ENCODE data around the gene TPSB2.
A peak's percentile ranks its signal among the peaks of the same experiment; 100 is the strongest.

DNA sequence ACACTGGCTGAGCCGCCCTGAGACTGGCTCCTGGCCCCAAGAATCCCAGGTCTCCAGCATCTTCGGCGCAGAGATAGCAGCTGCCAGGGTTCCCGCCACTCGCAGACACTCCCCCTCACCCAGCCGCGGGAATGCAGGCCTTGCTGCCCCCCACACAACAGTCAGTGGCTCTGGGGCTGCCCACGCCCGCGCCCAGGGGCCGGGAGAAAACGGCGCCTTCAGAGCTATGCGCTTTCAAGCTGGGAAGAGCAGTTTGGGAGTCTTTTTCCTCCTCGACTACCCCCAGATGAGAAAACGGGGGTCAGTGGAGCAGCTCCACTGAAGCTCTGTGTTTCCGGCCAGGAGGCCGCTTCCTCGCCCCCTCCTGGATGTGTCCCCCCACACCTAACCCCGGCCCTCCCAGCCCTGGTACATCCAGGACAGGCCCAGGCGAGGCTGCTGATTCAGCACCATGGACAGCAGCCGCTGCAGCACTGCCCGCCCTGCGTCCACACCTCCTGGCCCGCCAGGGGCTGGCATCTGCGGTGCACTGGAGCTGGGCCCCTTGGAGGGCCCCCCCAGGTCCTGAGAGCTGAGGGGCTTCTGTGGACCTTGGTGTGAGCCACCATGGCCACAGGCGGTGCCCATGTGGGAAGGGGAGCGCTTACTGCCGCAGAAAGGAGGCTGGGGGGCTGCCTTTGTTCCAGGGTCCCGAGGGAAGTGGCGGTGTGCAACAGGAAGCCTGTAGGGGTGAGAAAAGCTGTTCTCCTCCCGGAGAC, 41.4 kb downstream of the TPSB2 start:
- TF ChIP-seq NRF1 (conservative IDR thresholded peaks at IDR 0.05 in 1 of 2, IDR thresholded peaks at IDR 0.05 in 1 of 2) (no peak), EZH2 (IDR thresholded peaks at IDR 0.05; ENCODE audit: borderline replicate concordance, low read depth, low read length) (no peak), SRF (CRISPR knock-in tag; IDR thresholded peaks at IDR 0.05) (0 out of 4 replicates have a peak, but pooled peaks of 1 of the 2 experiments have one; percentile 27), TEAD4 (IDR thresholded peaks at IDR 0.05; ENCODE audit: low read length) (no peak), TEAD4 (CRISPR knock-in tag; IDR thresholded peaks at IDR 0.05; ENCODE audit: borderline replicate concordance) (no peak), NR3C1 (CRISPR knock-in tag; IDR thresholded peaks at IDR 0.05) (peak; percentile 88; the same call in 1 of the 2 replicates), CBX2 (IDR thresholded peaks at IDR 0.05; ENCODE audit: insufficient read depth, low read length, poor library complexity, severe bottlenecking) (no peak), SMAD2 (IDR thresholded peaks at IDR 0.05; ENCODE audit: low read depth, low read length) (no peak), ZNF507 (tag; conservative IDR thresholded peaks at IDR 0.05) (no peak)
- TF ChIP-seq, protein P1, sequence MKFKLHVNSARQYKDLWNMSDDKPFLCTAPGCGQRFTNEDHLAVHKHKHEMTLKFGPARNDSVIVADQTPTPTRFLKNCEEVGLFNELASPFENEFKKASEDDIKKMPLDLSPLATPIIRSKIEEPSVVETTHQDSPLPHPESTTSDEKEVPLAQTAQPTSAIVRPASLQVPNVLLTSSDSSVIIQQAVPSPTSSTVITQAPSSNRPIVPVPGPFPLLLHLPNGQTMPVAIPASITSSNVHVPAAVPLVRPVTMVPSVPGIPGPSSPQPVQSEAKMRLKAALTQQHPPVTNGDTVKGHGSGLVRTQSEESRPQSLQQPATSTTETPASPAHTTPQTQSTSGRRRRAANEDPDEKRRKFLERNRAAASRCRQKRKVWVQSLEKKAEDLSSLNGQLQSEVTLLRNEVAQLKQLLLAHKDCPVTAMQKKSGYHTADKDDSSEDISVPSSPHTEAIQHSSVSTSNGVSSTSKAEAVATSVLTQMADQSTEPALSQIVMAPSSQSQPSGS (CRISPR knock-in tag; IDR thresholded peaks at IDR 0.05): no peak
- TF ChIP-seq, protein P2, sequence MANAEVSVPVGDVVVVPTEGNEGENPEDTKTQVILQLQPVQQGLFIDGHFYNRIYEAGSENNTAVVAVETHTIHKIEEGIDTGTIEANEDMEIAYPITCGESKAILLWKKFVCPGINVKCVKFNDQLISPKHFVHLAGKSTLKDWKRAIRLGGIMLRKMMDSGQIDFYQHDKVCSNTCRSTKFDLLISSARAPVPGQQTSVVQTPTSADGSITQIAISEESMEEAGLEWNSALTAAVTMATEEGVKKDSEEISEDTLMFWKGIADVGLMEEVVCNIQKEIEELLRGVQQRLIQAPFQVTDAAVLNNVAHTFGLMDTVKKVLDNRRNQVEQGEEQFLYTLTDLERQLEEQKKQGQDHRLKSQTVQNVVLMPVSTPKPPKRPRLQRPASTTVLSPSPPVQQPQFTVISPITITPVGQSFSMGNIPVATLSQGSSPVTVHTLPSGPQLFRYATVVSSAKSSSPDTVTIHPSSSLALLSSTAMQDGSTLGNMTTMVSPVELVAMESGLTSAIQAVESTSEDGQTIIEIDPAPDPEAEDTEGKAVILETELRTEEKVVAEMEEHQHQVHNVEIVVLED (CRISPR knock-in tag; IDR thresholded peaks at IDR 0.05): no peak
- TF ChIP-seq, protein P3, sequence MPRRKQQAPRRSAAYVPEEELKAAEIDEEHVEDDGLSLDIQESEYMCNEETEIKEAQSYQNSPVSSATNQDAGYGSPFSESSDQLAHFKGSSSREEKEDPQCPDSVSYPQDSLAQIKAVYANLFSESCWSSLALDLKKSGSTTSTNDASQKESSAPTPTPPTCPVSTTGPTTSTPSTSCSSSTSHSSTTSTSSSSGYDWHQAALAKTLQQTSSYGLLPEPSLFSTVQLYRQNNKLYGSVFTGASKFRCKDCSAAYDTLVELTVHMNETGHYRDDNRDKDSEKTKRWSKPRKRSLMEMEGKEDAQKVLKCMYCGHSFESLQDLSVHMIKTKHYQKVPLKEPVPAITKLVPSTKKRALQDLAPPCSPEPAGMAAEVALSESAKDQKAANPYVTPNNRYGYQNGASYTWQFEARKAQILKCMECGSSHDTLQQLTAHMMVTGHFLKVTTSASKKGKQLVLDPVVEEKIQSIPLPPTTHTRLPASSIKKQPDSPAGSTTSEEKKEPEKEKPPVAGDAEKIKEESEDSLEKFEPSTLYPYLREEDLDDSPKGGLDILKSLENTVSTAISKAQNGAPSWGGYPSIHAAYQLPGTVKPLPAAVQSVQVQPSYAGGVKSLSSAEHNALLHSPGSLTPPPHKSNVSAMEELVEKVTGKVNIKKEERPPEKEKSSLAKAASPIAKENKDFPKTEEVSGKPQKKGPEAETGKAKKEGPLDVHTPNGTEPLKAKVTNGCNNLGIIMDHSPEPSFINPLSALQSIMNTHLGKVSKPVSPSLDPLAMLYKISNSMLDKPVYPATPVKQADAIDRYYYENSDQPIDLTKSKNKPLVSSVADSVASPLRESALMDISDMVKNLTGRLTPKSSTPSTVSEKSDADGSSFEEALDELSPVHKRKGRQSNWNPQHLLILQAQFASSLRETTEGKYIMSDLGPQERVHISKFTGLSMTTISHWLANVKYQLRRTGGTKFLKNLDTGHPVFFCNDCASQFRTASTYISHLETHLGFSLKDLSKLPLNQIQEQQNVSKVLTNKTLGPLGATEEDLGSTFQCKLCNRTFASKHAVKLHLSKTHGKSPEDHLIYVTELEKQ (CRISPR knock-in tag; IDR thresholded peaks at IDR 0.05): no peak
- TF ChIP-seq, protein P4, sequence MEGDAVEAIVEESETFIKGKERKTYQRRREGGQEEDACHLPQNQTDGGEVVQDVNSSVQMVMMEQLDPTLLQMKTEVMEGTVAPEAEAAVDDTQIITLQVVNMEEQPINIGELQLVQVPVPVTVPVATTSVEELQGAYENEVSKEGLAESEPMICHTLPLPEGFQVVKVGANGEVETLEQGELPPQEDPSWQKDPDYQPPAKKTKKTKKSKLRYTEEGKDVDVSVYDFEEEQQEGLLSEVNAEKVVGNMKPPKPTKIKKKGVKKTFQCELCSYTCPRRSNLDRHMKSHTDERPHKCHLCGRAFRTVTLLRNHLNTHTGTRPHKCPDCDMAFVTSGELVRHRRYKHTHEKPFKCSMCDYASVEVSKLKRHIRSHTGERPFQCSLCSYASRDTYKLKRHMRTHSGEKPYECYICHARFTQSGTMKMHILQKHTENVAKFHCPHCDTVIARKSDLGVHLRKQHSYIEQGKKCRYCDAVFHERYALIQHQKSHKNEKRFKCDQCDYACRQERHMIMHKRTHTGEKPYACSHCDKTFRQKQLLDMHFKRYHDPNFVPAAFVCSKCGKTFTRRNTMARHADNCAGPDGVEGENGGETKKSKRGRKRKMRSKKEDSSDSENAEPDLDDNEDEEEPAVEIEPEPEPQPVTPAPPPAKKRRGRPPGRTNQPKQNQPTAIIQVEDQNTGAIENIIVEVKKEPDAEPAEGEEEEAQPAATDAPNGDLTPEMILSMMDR (IDR thresholded peaks at IDR 0.05 in 2 of 3, conservative IDR thresholded peaks at IDR 0.05 in 1 of 3; ENCODE audit: insufficient read depth in 2 of 3, low read depth in 1 of 3, low read length in 3 of 3): no peak
- TF ChIP-seq, protein P5, sequence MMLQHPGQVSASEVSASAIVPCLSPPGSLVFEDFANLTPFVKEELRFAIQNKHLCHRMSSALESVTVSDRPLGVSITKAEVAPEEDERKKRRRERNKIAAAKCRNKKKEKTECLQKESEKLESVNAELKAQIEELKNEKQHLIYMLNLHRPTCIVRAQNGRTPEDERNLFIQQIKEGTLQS (IDR thresholded peaks at IDR 0.05): no peak
- TF ChIP-seq, protein P5 (CRISPR knock-in tag; conservative IDR thresholded peaks at IDR 0.05): no peak

Data from K562 (cell line).